HG02973 (cell line): ENCODE data around the gene PTBP1.

Experiments used
- ATAC-seq: cut with Tn5 transposase; IDR thresholded peaks from one replicate; pipeline ENCODE4 v1.9.1; 2021; ENCODE audit warnings: moderate library complexity; ENCODE audit not compliant: unreplicated experiment

Gene PTBP1

DNA sequence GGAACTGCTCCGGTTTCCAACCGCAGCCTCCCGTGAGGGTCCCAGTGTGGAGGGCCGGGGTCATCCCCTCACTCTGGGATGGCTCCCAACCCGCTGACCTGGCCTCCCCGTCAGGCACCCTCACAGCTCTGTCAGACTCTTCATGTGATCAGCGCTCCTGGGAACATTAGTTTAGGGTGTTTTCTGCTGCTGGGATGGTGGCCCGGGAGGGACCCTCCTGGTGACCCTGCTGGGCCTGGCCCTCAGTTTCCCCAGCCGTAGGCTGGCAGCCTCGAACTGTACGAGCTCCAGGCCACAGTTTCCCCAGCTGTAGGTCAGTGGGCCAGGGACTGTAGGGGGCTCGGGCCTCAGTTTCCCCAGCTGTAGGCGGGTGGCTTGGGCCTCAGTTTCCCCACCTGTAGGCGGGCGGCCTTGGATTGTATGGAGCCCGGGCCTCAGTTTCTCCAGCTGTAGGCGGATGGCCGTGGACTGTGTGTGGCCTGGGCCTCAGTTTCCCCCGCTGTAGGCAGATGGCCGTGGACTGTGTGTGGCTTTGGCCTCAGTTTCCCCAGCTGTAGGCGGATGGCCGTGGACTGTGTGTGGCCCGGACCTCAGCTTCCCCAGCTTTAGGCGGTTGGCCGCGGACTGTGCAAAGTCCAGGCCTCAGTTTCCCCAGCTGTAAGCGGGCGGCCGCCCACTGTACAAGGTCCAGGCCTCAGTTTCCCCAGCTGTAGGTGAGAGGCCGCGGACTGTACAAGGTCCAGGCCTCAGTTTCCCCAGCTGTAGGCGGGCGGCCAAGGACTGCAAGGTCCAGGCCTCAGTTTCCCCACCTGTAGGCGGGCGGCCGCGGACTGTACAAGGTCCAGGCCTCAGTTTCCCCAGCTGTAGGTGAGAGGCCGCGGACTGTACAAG, 1.3 kb upstream of the PTBP1 start:
- ATAC-seq, result no peak

DNA sequence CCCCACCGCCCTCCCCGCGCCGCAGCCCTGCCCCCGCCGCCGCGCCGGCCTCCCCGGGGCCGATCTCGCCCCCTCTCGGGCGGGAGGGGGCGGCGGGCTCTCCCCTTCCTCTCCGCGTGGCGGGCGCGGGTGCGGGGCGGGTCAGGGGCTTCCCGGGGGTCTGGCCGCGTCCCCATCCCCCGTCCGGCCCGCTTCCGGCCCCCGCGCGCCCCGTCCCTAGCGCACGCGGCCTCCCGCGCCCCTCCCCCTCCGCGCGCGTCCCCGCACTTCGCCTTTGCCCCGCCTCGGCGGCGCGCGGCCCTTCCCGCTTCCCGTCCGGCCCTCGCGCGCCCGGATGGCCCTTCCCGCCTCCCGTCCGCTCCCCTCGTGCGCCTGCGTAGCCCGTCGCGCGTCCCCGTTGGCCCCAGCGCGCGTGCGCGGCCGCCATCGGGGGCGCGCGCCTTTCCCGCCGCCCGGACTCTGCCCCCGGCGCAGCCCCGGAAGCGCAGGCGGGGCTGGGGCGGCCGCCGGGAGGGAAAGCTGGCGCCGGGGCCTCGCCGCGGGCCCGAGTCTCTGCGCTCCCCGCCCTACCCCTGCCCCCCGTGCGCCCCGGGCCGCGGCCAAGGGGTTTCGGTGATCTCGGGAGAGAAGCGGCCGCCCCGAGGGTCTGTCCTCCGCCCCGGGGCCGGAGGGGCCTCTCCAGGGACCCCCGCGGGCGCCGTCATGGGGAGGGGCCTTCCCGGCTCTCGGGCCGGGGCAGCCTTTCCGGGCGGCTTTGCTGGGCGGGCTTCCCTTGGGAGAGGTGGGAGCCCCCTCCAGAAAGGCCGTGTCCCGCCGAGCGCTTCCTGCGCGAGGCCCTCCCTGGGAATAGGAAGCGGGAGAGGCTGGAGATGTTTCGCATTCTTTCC, 519 bp downstream of the PTBP1 start:
- peak; percentile 34 for ATAC-seq

- ATAC-seq, result no peak
Measured at GRCh38 chr19:798415-799075, 1.3 kb downstream of the PTBP1 start.

GRCh38 chr19:799076-799881, 2.0 kb downstream of the PTBP1 start:
- no peak for ATAC-seq

DNA sequence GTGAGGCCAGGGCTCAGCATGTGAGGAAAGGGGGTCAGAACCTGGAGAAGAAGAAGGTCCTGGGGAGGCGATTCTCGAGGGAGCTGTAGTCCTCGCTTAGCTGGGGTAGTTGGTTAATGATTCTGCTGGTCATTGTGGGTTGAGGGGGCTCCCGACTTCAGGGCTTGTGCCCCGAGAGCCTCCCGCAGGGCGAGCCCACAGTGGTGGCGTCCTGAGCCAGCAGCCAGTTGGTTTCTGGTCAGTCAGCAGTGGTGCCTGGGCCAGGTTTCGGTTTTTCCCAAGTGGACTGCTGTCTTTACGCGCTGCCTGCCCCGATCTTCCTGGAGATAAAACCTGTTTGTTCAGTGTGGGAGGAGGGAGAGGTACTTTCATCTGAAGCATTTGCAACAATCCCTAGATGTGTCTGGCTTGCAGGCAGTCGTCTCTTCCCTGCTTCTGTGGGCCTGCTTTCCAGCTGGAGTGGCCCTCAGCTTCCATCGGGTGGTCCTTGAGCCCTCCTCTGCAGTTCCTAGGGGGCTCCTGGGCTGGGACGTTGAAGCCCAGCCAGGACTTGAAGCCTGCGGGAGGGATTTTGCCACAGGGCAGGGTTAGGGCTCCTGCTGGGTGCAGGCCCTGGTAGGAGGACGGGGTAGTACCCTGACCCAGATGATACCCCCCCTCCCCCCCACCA, 3.2 kb downstream of the PTBP1 start:
- ATAC-seq, result no peak

- no peak for ATAC-seq
Measured at GRCh38 chr19:801030-801860, 4.0 kb downstream of the PTBP1 start.

GRCh38 chr19:801861-802497, 4.7 kb downstream of the PTBP1 start:
- no peak for ATAC-seq

GRCh38 chr19:802498-803098, 5.3 kb downstream of the PTBP1 start:
- no peak for ATAC-seq

- ATAC-seq, result no peak
Measured at GRCh38 chr19:803099-803561, 5.9 kb downstream of the PTBP1 start.

DNA sequence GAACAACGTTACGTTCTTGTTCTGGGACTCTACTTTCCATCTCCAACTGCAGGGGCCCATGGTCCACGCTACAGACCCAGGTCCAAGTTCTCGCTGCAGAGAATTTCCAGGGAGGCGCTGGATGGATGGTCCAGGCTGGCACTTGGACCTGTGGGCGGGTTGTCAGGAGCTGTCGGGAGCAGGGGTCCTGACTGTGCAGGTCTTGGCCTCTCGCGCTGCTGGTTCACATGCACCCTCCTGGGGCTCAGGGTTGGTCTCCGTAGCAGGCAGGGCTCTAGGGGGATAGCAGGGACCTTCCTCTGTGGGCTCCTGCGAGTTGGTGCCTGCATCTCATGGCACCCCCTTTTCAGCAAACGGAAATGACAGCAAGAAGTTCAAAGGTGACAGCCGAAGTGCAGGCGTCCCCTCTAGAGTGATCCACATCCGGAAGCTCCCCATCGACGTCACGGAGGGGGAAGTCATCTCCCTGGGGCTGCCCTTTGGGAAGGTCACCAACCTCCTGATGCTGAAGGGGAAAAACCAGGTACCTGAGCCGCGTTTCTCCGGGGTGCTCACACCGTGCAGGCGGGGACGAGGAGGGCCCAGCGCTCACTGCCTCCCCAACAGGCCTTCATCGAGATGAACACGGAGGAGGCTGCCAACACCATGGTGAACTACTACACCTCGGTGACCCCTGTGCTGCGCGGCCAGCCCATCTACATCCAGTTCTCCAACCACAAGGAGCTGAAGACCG, 6.6 kb downstream of the PTBP1 start:
- no peak for ATAC-seq

- ATAC-seq, result no peak
Measured at GRCh38 chr19:804419-805165, 7.3 kb downstream of the PTBP1 start.

DNA sequence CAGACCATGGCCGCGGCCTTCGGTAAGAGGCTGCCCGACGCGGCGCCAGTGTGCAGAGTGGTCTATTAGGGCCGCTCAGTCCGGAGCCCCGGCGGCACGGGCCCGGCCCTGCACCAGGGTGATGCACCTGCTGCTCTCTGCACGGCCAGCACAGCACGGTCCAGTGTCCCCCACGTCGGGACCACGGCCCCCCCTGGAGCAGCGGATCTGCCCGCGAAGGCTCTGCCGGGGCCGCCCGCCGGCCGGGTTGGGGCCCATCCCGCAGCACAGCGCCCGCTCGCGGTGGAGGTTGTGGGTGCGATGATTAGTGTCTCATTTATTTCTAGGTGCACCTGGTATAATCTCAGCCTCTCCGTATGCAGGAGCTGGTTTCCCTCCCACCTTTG, 7.9 kb downstream of the PTBP1 start:
- ATAC-seq, result no peak

- ATAC-seq, result no peak
Measured at GRCh38 chr19:805600-806550, 8.6 kb downstream of the PTBP1 start.

DNA sequence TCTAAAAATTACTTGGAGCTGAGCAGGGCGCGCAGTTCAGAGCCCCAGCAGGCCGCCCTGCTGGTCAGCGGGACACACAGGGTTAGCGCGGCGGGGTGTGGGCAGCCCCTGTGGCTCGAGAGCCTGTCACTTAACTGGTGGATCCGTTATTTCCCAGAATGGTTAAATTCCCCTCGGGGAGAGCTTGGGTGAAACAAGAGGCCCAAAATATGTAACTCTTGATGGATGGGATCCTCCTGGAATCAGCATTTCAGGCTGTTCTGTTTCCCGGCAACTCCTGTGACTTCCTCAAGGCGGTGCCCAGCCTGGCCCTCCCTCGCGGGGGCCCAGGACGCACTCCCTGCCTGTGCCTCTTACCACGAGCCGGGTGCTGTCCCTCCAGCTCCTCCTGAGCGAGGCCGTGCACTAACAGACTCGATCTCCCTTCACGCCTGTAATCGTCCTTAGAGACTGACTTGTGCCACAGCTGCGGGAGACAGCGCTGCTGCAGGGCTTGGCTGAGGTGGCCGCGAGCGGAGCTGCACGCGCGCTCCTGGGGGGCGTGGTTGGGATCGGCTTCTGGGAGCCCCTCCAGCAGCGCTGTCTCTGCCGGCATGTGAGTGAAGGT, 9.7 kb downstream of the PTBP1 start:
- ATAC-seq, result no peak
